Kidney (tissue), 14 donors: ENCODE measurements around the gene TMX2. TPM values are rescaled to one million over a fixed set of nuclear protein-coding genes. Genes with fewer than 3 reads are reported as not detected.

Experiments
- DNase-seq, 5 donors: peaks; one replicate each; pipeline ENCODE4 v3.0.0-alpha.2; 2013 to 2020
- FAIRE-seq: peaks from 2 replicates; lab custom pipeline; 2012; peaks lifted over from hg19 to GRCh38; lab: Jason Lieb, UNC
- H3K27ac ChIP-seq, 2 donors: one replicate each; pipeline ENCODE4 v1.7.0; 2013; ENCODE audit warnings: low read depth in 2 of 2, low read length in 2 of 2, inconsistent platforms in 1 of 2
- H3K27me3 ChIP-seq: one replicate; pipeline ENCODE4 v1.7.1; 2013; ENCODE audit warnings: low read length, inconsistent platforms; ENCODE audit not compliant: control insufficient read depth, insufficient read depth
- H3K36me3 ChIP-seq, 3 donors: one replicate each; pipeline versions ENCODE4 v1.7.0 to v1.7.1; 2013; ENCODE audit warnings: low read length in 3 of 3, control low read depth in 1 of 3, inconsistent platforms in 1 of 3; ENCODE audit not compliant: insufficient read depth in 3 of 3, control insufficient read depth in 2 of 3
- H3K4me1 ChIP-seq, 3 donors: one replicate each; pipeline versions ENCODE4 v1.7.0 to v1.7.1; 2013; ENCODE audit warnings: low read length in 3 of 3, inconsistent platforms in 1 of 3, low read depth in 1 of 3; ENCODE audit not compliant: control insufficient read depth in 2 of 3, insufficient read depth in 2 of 3
- H3K4me3 ChIP-seq, 3 donors: one replicate each; pipeline versions ENCODE4 v1.7.0 to v1.8.1; 2013; ENCODE audit warnings: low read length in 3 of 3, control low read depth in 1 of 3, inconsistent platforms in 1 of 3
- H3K9ac ChIP-seq, 3 donors: one replicate each; pipeline versions ENCODE4 v1.7.0 to v1.7.1; 2013; ENCODE audit warnings: low read length in 3 of 3, control low read depth in 1 of 3, inconsistent platforms in 1 of 3
- H3K9me3 ChIP-seq, 3 donors: one replicate each; pipeline versions ENCODE4 v1.7.0 to v1.7.1; 2013; ENCODE audit warnings: low read length in 3 of 3, control low read depth in 1 of 3, inconsistent platforms in 1 of 3; ENCODE audit not compliant: control insufficient read depth in 2 of 3, insufficient read depth in 1 of 3
- CTCF ChIP-seq: IDR thresholded peaks from 3 replicates; pipeline ENCODE4 v1.5.1; 2012; ENCODE audit warnings: mild to moderate bottlenecking, moderate library complexity, borderline replicate concordance; ENCODE audit not compliant: insufficient read depth; ENCODE audit errors: extremely low read depth
- intact Hi-C: fragments of 100-400 bp; cut with DNase I; formaldehyde crosslinking; loops from one replicate; pipeline ENCODE4 v1.11.1; 2022
- polyA plus RNA-seq: library from polyadenylated mRNA; stranded (reverse); fragments of 350-450 nt; fragmentation: Illumina TruSeq; extraction: RNeasy Lipid Tissue Mini Kit (QIAGEN cat#74804); gene quantifications from one replicate; pipeline ENCODE4 v1.2.3, GENCODE V29; 2014; ENCODE audit warnings: low read depth, low replicate concordance; ENCODE audit not compliant: insufficient read depth
- total RNA-seq: library from RNA; stranded (reverse); fragmentation: NEBNext Ultra II Directional; extraction: Animal tissue kit (Norgen Biotek cat#: 25700); gene quantifications from one replicate; pipeline ENCODE4 v1.2.1, GENCODE V29; 2021
- donor health status: control.
- donor health status: control.
- donor health status: control.
- donor health status: control.
- donor health status: control.
- donor health status: DM: yes; HTN: yes; CAD: no.
- donor health status: Normal renal cell carcinoma (clear cell type).

TMX2 gene
- total and polyA plus RNA-seq, 2 donors from 2014 or later: 86.1 to 133 TPM

DNA sequence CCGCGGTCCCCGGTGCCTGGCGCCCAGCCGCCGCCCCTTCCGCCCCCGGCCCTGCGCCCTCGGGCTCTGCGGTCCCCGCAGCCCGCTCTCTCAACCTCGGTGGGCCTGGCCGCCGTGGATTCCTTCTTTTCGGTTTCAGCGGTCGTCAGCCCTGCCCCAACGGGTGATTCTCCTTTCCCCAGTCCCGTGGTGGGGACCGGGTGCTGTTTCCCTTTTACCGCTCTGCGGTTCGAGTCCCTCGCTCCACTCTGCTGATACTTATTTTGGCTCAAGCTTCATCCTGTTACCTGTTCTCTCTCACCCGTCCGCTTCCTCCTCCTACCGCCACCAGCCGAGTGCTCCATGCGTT is 44.0 kb upstream of the TMX2 start:
- Histone ChIP-seq H3K36me3 (peaks cover 3 to 13% (median 6%) of the 10 kb centered on the region in 3 donors), H3K27ac (peak overlapping the region; percentile 97), H3K4me3 (peak overlapping the region; percentile 83 to 98 (median 86)), H3K9ac (peak overlapping the region; percentile 42 to 82 (median 64)), H3K27me3 (no peaks in the 10 kb centered on the region), H3K4me1 (peaks cover 0 to 18% (median 15%) of the 10 kb centered on the region in 3 donors), H3K9me3 (no peaks in the 10 kb centered on the region)
- FAIRE-seq: no peak
- no peak for TF ChIP-seq CTCF
- DNase-seq: no peak
- intact Hi-C loops: no loop called here

DNA sequence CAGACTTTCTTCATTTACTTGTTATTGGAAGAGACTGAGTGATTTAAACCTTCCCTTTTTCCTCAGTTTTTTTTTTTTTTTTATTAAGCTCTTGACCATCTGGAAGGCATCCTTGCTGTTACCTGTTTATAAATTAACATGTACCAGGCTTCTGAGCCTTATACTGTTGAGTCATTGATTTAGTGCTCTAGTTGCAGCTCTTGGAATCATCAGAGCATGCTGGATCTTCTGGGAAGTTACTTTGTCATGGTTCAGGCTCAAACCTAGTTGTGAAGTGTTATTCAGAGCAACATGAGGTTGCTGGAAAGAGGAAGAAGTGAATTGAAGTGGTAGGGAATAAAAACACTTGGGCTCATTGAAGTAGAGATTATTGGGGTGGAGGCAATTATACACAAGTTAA is 38.1 kb upstream of the TMX2 start:
- intact Hi-C loops: no loop called here
- Histone ChIP-seq H3K36me3 (peaks cover 5 to 19% (median 16%) of the 10 kb centered on the region in 3 donors), H3K9ac (no peak overlapping the region), H3K27me3 (no peaks in the 10 kb centered on the region), H3K4me1 (peaks cover 0 to 11% (median 9%) of the 10 kb centered on the region in 3 donors), H3K9me3 (no peaks in the 10 kb centered on the region), H3K27ac (peak overlapping the region in 1 of 2 donors; percentile 36), H3K4me3 (no peak overlapping the region)
- DNase-seq: no peak
- TF ChIP-seq CTCF: no peak
- peak; percentile 80 for FAIRE-seq

DNA sequence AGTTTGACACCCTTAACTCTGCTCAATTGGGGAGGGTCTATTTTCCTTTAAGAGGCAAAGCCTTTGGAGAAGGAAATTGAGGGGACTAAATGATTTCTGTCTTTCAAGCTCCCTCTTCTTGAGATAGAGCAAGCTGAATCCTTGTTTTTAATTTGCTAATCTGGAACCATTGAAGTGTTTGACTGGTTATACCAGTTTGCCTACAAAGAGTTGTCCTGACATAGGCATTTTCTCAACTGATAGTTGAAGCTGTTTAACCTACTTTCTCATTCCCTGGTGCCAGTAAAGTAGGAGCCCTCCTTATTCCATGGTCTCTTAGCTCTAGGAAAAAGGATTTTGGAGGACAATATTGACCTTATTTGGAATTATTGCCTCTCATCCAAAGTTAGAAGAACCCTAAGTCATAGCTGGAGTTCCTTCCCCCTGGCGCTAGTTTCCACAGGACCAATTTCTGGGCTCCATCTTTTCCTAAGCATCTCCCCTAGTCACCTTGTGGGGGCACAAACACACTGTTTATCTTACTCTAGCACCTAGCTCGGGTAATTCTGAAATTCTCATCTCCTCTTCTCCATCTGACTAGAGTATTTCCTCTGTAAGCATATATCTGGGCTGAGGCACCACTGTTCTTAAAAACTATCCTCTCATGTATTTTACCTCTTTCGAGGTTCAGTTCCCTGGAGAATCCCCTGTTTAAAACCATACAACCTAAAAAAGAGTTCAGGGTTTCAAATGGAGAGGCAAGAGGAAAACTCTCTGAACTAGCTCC is 37.0 kb upstream of the TMX2 start:
- H3K36me3 ChIP-seq: peaks cover 6 to 19% (median 16%) of the 10 kb centered on the region in 3 donors
- no peak for DNase-seq
- FAIRE-seq: no peak

More for the DNA sequence above, 37.0 kb upstream of the TMX2 start:
- Histone ChIP-seq H3K27ac (peak overlapping the region in 1 of 2 donors; percentile 48), H3K9me3 (no peaks in the 10 kb centered on the region), H3K4me1 (peaks cover 0 to 11% (median 3%) of the 10 kb centered on the region in 3 donors), H3K9ac (no peak overlapping the region), H3K4me3 (no peak overlapping the region), H3K27me3 (no peaks in the 10 kb centered on the region)
- no peak for TF ChIP-seq CTCF
- intact Hi-C loops: no loop called here
